Thyroid gland (tissue), 4 donors: ENCODE data around the gene CNKSR1.

Experiments
- POLR2A ChIP-seq, 2 donors: fragments of 450-650 bp; IDR thresholded peaks; one replicate each; pipeline ENCODE4 v1.6.1; 2017; ENCODE audit warnings: antibody characterized with exemption in 2 of 2, mild to moderate bottlenecking in 2 of 2, moderate library complexity in 1 of 2
- TF ChIP-seq, protein P1 (sequence below), 6 experiments: fragments of 200-600 bp in 3 of 6; fragments of 450-650 bp in 3 of 6; sonication (generic) in 3 of 6; IDR thresholded peaks; one replicate each; pipeline ENCODE4 v1.5.1; 2016 to 2019; ENCODE audit warnings: antibody characterized with exemption in 6 of 6, mild to moderate bottlenecking in 2 of 6, inconsistent platforms in 1 of 6, moderate library complexity in 1 of 6

DNA sequence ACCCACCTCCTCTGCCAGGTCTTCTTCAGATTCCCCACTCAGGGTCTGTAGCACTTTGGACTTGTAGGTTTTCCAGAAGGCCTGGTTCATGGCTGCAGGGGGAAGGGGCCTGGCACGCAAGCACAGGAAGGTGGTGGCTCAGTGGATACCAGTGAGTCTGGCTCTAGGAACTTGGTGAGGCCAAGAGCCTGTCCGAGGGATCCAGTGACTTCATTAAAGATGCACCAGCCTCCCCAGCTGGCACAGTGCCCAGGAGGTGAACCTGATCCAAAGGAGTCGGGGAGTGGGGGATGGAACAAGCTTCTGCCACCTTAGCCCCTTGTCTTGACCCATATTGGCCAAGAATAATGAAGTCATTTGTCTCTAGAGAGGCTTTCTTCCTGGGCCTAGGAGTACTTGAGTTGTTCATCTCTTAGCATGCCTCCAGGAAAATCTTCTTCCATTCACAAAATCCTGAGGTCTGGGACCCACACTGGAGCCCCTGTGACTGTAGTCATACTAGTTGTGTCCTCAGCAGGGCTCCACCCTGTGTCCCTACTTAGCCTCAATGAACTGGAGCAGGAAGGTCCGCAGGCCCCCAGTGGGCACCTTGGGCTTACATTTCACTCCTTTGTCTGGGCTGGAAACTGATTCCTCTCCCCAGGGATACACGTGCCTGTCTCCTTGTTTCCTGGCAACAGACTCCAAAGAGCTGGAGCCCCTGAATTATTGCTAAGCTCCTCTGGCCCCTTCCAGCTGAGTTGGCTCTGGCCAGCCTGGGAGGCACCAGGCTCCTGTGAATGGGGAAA, 8.7 kb upstream of the CNKSR1 start, which contains the start of gene C1orf232:
- TF ChIP-seq, protein P1, sequence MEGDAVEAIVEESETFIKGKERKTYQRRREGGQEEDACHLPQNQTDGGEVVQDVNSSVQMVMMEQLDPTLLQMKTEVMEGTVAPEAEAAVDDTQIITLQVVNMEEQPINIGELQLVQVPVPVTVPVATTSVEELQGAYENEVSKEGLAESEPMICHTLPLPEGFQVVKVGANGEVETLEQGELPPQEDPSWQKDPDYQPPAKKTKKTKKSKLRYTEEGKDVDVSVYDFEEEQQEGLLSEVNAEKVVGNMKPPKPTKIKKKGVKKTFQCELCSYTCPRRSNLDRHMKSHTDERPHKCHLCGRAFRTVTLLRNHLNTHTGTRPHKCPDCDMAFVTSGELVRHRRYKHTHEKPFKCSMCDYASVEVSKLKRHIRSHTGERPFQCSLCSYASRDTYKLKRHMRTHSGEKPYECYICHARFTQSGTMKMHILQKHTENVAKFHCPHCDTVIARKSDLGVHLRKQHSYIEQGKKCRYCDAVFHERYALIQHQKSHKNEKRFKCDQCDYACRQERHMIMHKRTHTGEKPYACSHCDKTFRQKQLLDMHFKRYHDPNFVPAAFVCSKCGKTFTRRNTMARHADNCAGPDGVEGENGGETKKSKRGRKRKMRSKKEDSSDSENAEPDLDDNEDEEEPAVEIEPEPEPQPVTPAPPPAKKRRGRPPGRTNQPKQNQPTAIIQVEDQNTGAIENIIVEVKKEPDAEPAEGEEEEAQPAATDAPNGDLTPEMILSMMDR (IDR thresholded peaks at IDR 0.05): no peak
- TF ChIP-seq POLR2A (IDR thresholded peaks at IDR 0.05): no peak
